HL-60 (cell line): ENCODE results near the gene NFIC.

Source experiments
- DNase-seq, 2 experiments: peaks; one replicate each; pipeline ENCODE4 v3.0.0-alpha.2; 2010 to 2020; ENCODE audit warnings: low read depth in 1 of 2, low spot score in 1 of 2
- H3K27ac ChIP-seq: fragments of 250-450 bp; sonication (Bioruptor Pico); replicated peaks from 2 replicates; pipeline ENCODE4 v1.5.1; 2020; ENCODE audit warnings: mild to moderate bottlenecking, moderate library complexity
- H3K27me3 ChIP-seq: fragments of 250-450 bp; sonication (Bioruptor Pico); 2 replicates; pipeline ENCODE4 v1.5.1; 2021; ENCODE audit warnings: mild to moderate bottlenecking, moderate library complexity; ENCODE audit not compliant: insufficient read depth, poor library complexity, severe bottlenecking
- H3K4me3 ChIP-seq: replicated peaks from 2 replicates; pipeline ENCODE4 v1.5.1; 2011; ENCODE audit warnings: mild to moderate bottlenecking, control low read depth, low read length; ENCODE audit not compliant: insufficient read depth
- CTCF ChIP-seq: IDR thresholded peaks from one replicate; pipeline ENCODE4 v1.5.1; 2011; ENCODE audit warnings: low read length, control low read depth, inconsistent platforms; ENCODE audit not compliant: insufficient read depth
- GABPA ChIP-seq: IDR thresholded peaks from 2 replicates; pipeline ENCODE4 v1.6.1; 2012; ENCODE audit warnings: low read depth
- POLR2AphosphoS5 ChIP-seq: IDR thresholded peaks from 2 replicates; pipeline ENCODE4 v1.6.1; 2012; ENCODE audit warnings: low read depth
- REST ChIP-seq: IDR thresholded peaks from 2 replicates; pipeline ENCODE4 v1.6.1; 2012; ENCODE audit warnings: low read depth; ENCODE audit not compliant: insufficient replicate concordance
- SPI1 ChIP-seq: IDR thresholded peaks from 2 replicates; pipeline ENCODE4 v1.6.1; 2012; ENCODE audit warnings: low read depth, mild to moderate bottlenecking, borderline replicate concordance
- long read RNA-seq: library from polyadenylated mRNA; unstranded; transcript quantifications from one replicate; pipeline ENCODE4 v2.0.0, GENCODE V29; 2020

Gene NFIC
- long read RNA-seq, full-length matches to known transcripts, result 90 of 122 reads
- long read RNA-seq, partial matches to known transcripts, result 3 of 122 reads
- long read RNA-seq, other reads (novel, unspliced or antisense), result 29 of 122 reads

- Histone ChIP-seq H3K4me3 (peak within 1 kb of the TSS; percentile 69), H3K27ac (peak within 1 kb of the TSS; percentile 99), H3K27me3 (no peaks in the 10 kb centered on the region)
- peak; percentile 91 to 92 for DNase-seq
- TF ChIP-seq POLR2AphosphoS5 (0 out of 2 replicates have a peak, but pooled peaks have one; percentile 25), GABPA (no peak), SPI1 (peak; percentile 35; the same call in 1 of the 2 replicates), CTCF (no peak), REST (peak; percentile 9)
These were observed at the start of gene NFIC for GRCh38 chr19:3365836-3366752. Gene NFIC (plus strand): TSS chr19:3366583. CDS start chr19:3366637, 54 bp downstream.

GRCh38 chr19:3316659-3317207 is 49.6 kb upstream of the NFIC start:
- TF ChIP-seq GABPA (no peak), REST (no peak), CTCF (no peak), POLR2AphosphoS5 (no peak)
- Histone ChIP-seq H3K4me3 (no peak overlapping the region), H3K27me3 (peaks cover 17% of the 10 kb centered on the region), H3K27ac (no peak overlapping the region)
- DNase-seq, result no peak

- H3K4me3 ChIP-seq, result no peak overlapping the region
- H3K27ac ChIP-seq, result no peak overlapping the region
- no peak for TF ChIP-seq SPI1
- no peak for TF ChIP-seq CTCF
- no peak for TF ChIP-seq POLR2AphosphoS5
- TF ChIP-seq GABPA, result no peak
- no peak for TF ChIP-seq REST
- DNase-seq, result no peak
- H3K27me3 ChIP-seq, result peaks cover 6% of the 10 kb centered on the region
These were observed 46.6 kb upstream of the NFIC start for GRCh38 chr19:3319643-3320353.
